Measurements from ENCODE around the gene SNX25. TPM values are rescaled to one million over a fixed set of nuclear protein-coding genes. Genes with fewer than 3 reads are reported as not detected.

The SNX25 gene
- total RNA-seq, 4 donors from 2014 or later = 7.1 to 113 (median 20.9) TPM

DNA sequence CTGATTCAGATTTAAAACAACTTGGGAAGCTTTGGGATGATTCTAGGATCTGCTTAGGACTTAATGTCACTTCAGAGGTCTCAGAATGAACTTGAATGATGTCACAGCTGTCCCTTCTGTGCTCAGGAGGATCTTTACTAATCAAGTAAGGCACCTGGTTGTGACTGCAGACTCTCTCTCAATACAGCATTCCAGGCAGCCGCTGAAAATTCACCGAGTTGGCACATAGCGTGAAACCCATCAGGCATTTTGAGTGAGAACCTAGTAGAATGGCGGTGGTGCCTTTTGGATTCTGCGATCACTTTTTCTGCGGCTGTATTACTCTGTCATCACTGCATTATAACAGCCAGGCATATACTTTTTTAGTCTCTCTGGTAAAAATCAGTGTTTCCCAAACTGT lies 16.5 kb downstream of the SNX25 start:
- DNase-seq = no peak
- Histone ChIP-seq H3K4me1 (no peaks in the 10 kb centered on the region), H3K4me3 (no peak overlapping the region), H3K27ac (no peak overlapping the region), H3K27me3 (no peaks in the 10 kb centered on the region), H3K9me3 (no peaks in the 10 kb centered on the region), H3K36me3 (no peaks in the 10 kb centered on the region)
- intact Hi-C loops (cut with DNase I; ENCODE audit: low total_unique reads) = no loop called here
- TF ChIP-seq CTCF (IDR thresholded peaks at IDR 0.05) (no peak), POLR2A (IDR thresholded peaks at IDR 0.05) (no peak)

GRCh38 chr4:185227131-185227551 lies 17.7 kb downstream of the SNX25 start:
- no peaks in the 10 kb centered on the region for H3K36me3 ChIP-seq
- intact Hi-C loops (cut with DNase I; ENCODE audit: low total_unique reads) = no loop called here
- DNase-seq = no peak
- no peaks in the 10 kb centered on the region for H3K9me3 ChIP-seq
- H3K4me1 ChIP-seq = no peaks in the 10 kb centered on the region
- H3K4me3 ChIP-seq = no peak overlapping the region
- H3K27me3 ChIP-seq = no peaks in the 10 kb centered on the region
- H3K27ac ChIP-seq = peak overlapping the region in 1 of 2 donors; percentile 0
- TF ChIP-seq POLR2A (IDR thresholded peaks at IDR 0.05) (no peak), CTCF (IDR thresholded peaks at IDR 0.05) (no peak)

DNA sequence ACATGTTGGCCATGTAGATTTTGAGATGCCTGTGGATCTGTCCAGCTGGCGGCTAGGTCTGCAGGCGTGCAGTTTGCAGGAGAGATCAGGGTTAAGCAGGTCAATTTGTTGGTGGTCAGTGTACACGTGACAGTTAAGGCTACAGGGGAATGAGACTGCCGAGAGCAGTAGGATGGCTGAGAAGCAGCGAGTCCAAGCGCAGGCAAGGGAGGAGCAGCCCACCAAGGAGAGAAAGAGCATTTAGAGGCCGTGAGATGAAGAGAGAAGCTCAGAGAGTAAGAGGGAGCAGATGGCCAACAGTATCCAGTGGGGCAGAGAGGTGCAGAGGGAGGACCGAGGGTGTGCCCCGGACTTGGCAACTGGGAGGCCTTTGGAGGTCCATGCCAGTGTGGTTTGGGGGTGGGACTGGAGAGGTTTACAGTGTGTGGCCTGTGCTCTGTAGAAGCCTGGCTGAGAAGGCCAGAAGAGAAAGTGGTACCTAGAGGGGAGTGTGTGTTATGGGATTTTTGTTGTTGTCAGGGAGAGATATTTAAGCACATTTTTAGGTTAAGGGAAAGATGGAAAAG lies 18.4 kb downstream of the SNX25 start:
- TF ChIP-seq CTCF (IDR thresholded peaks at IDR 0.05) (no peak), POLR2A (IDR thresholded peaks at IDR 0.05) (no peak)
- no peak for DNase-seq
- intact Hi-C loops (cut with DNase I; ENCODE audit: low total_unique reads) = no loop called here
- no peak overlapping the region for H3K4me3 ChIP-seq
- no peaks in the 10 kb centered on the region for H3K36me3 ChIP-seq
- peak overlapping the region in 1 of 2 donors; percentile 0 for H3K27ac ChIP-seq
- H3K4me1 ChIP-seq = no peaks in the 10 kb centered on the region
- no peaks in the 10 kb centered on the region for H3K27me3 ChIP-seq
- no peaks in the 10 kb centered on the region for H3K9me3 ChIP-seq

DNA sequence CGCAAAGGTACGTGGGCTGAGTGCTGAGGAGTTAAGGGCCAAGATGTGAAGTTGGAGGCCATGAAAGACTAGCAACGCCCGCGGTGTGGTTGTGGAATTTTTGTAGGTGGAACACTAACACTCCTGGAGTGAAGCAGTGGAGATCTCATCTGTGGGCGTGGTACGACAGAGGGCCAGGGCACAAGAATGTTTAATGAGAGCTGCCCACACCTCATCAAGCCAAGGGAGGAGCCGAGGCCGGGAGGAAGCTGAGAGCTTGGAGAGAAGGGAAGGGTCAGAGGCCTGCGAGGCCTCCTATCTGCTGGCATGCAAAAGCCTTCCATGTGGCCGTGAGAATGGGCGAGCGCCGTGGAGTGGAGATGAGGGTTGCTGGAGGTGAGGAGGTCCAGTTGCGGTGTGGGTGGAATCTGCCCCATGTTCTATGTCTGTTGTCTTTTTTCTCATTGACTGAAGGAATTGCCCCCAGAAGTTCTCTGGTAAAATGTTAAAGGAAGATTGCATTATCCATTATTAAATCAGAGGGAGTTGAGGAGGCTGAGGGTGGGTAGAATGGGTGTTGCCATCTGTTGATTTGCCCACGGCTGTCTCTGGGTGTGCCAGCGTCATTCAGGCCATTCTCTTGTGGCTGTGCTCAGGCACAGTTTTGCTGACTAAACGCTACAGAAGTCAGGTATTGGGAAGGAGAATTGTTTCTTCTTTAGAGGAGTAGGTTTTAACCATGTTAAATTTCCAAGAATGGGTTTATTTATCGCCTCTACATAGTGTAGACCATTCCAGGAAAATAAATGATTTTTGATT lies 19.8 kb downstream of the SNX25 start:
- Histone ChIP-seq H3K9me3 (no peaks in the 10 kb centered on the region), H3K4me3 (no peak overlapping the region), H3K36me3 (no peaks in the 10 kb centered on the region), H3K27ac (no peak overlapping the region), H3K4me1 (no peaks in the 10 kb centered on the region), H3K27me3 (no peaks in the 10 kb centered on the region)
- intact Hi-C loops (cut with DNase I; ENCODE audit: low total_unique reads) = no loop called here
- no peak for DNase-seq
- TF ChIP-seq CTCF (IDR thresholded peaks at IDR 0.05) (no peak), POLR2A (IDR thresholded peaks at IDR 0.05) (no peak)

DNA sequence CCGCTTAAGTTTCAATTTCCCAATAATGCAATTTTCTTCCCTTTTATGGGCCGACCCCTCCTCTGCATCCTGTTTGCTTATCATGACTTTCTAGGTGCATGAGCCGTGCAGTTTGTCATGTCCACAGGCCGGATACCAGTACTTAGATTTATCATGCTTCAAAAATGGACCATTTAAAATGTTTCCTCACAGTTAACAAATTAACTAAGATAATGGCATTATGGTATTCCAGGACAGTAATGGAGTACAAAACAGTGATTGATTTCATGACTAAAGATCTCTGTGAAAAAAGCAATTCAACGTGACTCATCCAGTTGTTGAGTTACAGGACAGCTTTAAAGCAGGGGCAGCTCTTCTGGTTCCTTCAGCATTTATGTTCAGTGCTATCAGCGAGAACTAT lies 23.0 kb downstream of the SNX25 start:
- TF ChIP-seq POLR2A (IDR thresholded peaks at IDR 0.05) (no peak), CTCF (IDR thresholded peaks at IDR 0.05) (no peak)
- no peak for DNase-seq
- H3K9me3 ChIP-seq = no peaks in the 10 kb centered on the region
- intact Hi-C loops (cut with DNase I; ENCODE audit: low total_unique reads) = no loop called here
- no peaks in the 10 kb centered on the region for H3K27me3 ChIP-seq
- no peaks in the 10 kb centered on the region for H3K36me3 ChIP-seq
- peaks cover 0 to 2% of the 10 kb centered on the region in 2 donors for H3K4me1 ChIP-seq
- no peak overlapping the region for H3K4me3 ChIP-seq
- no peak overlapping the region for H3K27ac ChIP-seq
